PC-9 (cell line): ENCODE data around the gene SNX1. TPM values are rescaled to one million over a fixed set of nuclear protein-coding genes. Genes with fewer than 3 reads are reported as not detected.

Source experiments
- BruUV-seq: library from RNA; stranded (reverse); fragments of 400-500 nt; replicated peaks from 2 replicates; lab custom pipeline; 2021; lab: Mats Ljungman, UMichigan
- CTCF ChIA-PET: fragments of 300-600 bp; sonication (Branson Sonifier 250); formaldehyde crosslinking; loops from one replicate; lab custom pipeline; 2022; ENCODE audit warnings: antibody characterized with exemption; lab: Charles Lee
- POLR2A ChIA-PET: fragments of 300-600 bp; sonication (Branson Sonifier 250); formaldehyde crosslinking; loops from one replicate; lab custom pipeline; 2022; ENCODE audit warnings: antibody characterized with exemption; ENCODE audit not compliant: unreplicated experiment; lab: Charles Lee
- DNase-seq, 2 experiments: peaks; one replicate each; pipeline versions ENCODE4 v3.0.0 to v3.0.0-alpha.2; 2015 to 2022; ENCODE audit warnings: mixed read lengths in 1 of 2
- H2AFZ ChIP-seq: fragments of 200-600 bp; sonication (generic); 2 replicates; pipeline ENCODE4 v1.8.1; 2017; ENCODE audit warnings: antibody characterized with exemption
- H3F3A ChIP-seq: fragments of 200-600 bp; sonication (generic); 2 replicates; pipeline ENCODE4 v1.8.1; 2017; ENCODE audit warnings: antibody characterized with exemption, mild to moderate bottlenecking, low read depth; ENCODE audit not compliant: insufficient read depth
- H3K27ac ChIP-seq: fragments of 200-600 bp; sonication (generic); 2 replicates; pipeline ENCODE4 v1.6.1; 2016; ENCODE audit warnings: mixed run types
- H3K27me3 ChIP-seq: fragments of 200-600 bp; sonication (generic); 2 replicates; pipeline ENCODE4 v1.6.1; 2016; ENCODE audit warnings: low read depth, mixed run types; ENCODE audit not compliant: insufficient read depth
- H3K36me3 ChIP-seq: fragments of 200-600 bp; sonication (generic); 2 replicates; pipeline ENCODE4 v1.6.1; 2016; ENCODE audit warnings: low read depth, mixed run types
- H3K4me1 ChIP-seq: fragments of 200-600 bp; sonication (generic); replicated peaks from 2 replicates; pipeline ENCODE4 v1.6.1; 2016; ENCODE audit warnings: mixed run types; ENCODE audit not compliant: insufficient read depth
- H3K4me2 ChIP-seq: fragments of 200-600 bp; sonication (generic); 2 replicates; pipeline ENCODE4 v1.6.1; 2017; ENCODE audit warnings: mixed run types
- H3K4me3 ChIP-seq: fragments of 200-600 bp; sonication (generic); 2 replicates; pipeline ENCODE4 v1.6.1; 2016; ENCODE audit warnings: mixed run types
- H3K79me2 ChIP-seq: fragments of 200-600 bp; sonication (generic); 2 replicates; pipeline ENCODE4 v1.6.1; 2017; ENCODE audit warnings: low read depth, mixed run types
- H3K9me2 ChIP-seq: fragments of 200-600 bp; sonication (generic); 2 replicates; pipeline ENCODE4 v1.8.1; 2017; ENCODE audit warnings: mild to moderate bottlenecking; ENCODE audit not compliant: insufficient read depth
- H3K9me3 ChIP-seq: fragments of 200-600 bp; sonication (generic); 2 replicates; pipeline ENCODE4 v1.8.1; 2016; ENCODE audit warnings: low read depth; ENCODE audit not compliant: insufficient read depth
- H4K20me1 ChIP-seq: fragments of 200-600 bp; sonication (generic); 2 replicates; pipeline ENCODE4 v1.8.1; 2017; ENCODE audit not compliant: insufficient read depth
- EZH2 ChIP-seq: fragments of 200-600 bp; sonication (generic); IDR thresholded peaks from 2 replicates; pipeline ENCODE4 v1.8.0; 2017; ENCODE audit warnings: antibody characterized with exemption, low read depth
- intact Hi-C: fragments of 100-400 bp; cut with micrococcal nuclease; formaldehyde crosslinking; loops from one replicate; pipeline ENCODE4 v1.10.0; 2022; ENCODE audit not compliant: unreplicated experiment
- total RNA-seq: library from RNA; stranded (reverse); gene quantifications from 2 replicates; pipeline ENCODE4 v1.2.3, GENCODE V29; 2021
- TF ChIP-seq, protein P1 (sequence below): fragments of 200-600 bp; sonication (generic); conservative IDR thresholded peaks from 2 replicates; pipeline ENCODE4 v1.6.1; 2017; ENCODE audit warnings: mixed run types, antibody characterized with exemption, mild to moderate bottlenecking, moderate library complexity

The SNX1 gene
- total RNA-seq, 1 experiment from 2014 or later = 114 TPM

DNA sequence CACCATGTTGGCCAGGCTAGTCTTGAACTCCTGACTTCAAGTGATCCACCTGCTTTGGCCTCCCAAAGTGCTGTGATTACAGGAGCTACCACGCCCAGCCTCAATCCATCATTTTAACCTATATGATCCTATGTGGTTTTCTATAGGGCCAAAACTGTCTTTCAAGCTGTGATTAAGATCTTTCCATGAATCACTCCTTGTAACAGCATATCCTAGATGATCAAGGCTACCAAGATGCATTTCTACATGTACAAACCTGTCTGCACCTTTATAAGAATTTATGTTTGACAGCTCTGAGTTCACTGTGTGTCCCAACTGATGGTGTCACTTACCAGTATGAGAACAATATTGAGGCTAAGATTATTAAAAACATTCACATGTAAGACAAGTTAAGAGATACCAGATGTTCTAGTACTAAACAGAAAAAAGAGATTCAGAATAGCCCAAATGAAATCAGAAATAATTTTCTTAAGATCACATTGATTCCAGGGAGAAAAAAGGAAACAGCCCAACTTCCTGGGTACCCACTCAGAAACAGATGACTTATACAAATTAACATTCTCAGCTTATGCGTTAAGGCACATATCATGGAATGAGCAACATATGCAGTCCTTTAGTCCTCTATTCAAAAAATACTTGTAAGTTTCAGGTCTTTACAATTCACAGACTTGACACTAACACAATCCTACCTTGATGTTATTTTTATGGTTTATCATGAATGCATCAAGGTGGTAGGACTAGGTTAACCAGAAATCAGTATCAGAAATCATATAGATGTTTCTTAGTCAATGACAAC is 91.8 kb downstream of the SNX1 start:
- Histone ChIP-seq H4K20me1 (no peaks in the 10 kb centered on the region), H3K27me3 (no peaks in the 10 kb centered on the region), H3K9me2 (no peaks in the 10 kb centered on the region), H3F3A (no peaks in the 10 kb centered on the region), H3K36me3 (no peaks in the 10 kb centered on the region), H3K79me2 (no peaks in the 10 kb centered on the region), H3K4me3 (no peak overlapping the region), H2AFZ (no peak overlapping the region), H3K27ac (no peak overlapping the region), H3K4me1 (no peaks in the 10 kb centered on the region), H3K4me2 (no peak overlapping the region), H3K9me3 (no peaks in the 10 kb centered on the region)
- no TSS peak for BruUV-seq
- TF ChIP-seq, protein P1, sequence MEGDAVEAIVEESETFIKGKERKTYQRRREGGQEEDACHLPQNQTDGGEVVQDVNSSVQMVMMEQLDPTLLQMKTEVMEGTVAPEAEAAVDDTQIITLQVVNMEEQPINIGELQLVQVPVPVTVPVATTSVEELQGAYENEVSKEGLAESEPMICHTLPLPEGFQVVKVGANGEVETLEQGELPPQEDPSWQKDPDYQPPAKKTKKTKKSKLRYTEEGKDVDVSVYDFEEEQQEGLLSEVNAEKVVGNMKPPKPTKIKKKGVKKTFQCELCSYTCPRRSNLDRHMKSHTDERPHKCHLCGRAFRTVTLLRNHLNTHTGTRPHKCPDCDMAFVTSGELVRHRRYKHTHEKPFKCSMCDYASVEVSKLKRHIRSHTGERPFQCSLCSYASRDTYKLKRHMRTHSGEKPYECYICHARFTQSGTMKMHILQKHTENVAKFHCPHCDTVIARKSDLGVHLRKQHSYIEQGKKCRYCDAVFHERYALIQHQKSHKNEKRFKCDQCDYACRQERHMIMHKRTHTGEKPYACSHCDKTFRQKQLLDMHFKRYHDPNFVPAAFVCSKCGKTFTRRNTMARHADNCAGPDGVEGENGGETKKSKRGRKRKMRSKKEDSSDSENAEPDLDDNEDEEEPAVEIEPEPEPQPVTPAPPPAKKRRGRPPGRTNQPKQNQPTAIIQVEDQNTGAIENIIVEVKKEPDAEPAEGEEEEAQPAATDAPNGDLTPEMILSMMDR = no peak
- no peak for TF ChIP-seq EZH2
- no peak for DNase-seq
- POLR2A ChIA-PET = no interaction called here
- CTCF ChIA-PET = no interaction called here
- intact Hi-C loops = no loop called here

Other genes with a start within 250 kb of the SNX1 start
- gene DAPK2, start 49.5 kb upstream of the SNX1 start, total RNA-seq = 11.0 and 19.6 TPM in 2 replicates
- gene CIAO2A, start 2.1 kb upstream of the SNX1 start, total RNA-seq = 72.1 and 76.3 TPM in 2 replicates
- 0.33 and 0.40 TPM in 2 replicates for gene SNX22, start 55.7 kb downstream of the SNX1 start, total RNA-seq
- gene PPIB, start 67.0 kb downstream of the SNX1 start, total RNA-seq = 308 and 345 TPM in 2 replicates